Activated T-helper 1 cell treated with anti-CD3 and anti-CD28 coated beads, Interleukin-2, amount 50 U/mL, for 16 hours (primary cell): ENCODE data around the gene CDK14.

Experiments used
- DNase-seq, 2 donors: peaks; one replicate each; pipeline ENCODE4 v3.0.0-alpha.2; 2020; ENCODE audit warnings: low read depth in 1 of 2, low spot score in 1 of 2

The CDK14 gene

DNA sequence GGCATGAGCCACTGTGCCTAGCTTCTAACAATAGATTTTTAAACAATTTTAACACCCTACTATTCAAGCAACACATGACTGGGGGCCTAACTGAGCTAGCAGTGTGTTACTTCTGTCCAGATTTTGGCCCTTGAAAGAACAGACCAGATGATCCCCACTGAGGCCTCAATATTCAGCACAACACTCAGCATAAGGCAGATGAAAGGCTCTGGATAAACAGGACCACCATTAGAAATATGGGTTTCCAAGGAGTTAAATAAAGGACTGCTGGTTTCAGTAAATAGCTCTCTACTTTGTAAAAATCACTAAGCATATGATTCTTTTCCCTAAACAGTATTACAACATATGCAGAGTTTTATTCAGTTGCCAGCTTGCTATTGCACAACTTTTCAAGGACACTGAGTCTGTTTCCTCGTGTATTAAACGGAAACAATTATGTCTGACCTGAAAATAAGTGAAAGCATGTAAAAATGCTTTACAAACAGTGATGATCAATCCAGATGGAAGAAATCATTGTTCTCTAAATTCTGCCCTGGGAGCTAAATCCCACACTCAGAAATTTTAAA, 644.3 kb downstream of the CDK14 start:
- no peak for DNase-seq

- no peak for DNase-seq
Measured at GRCh38 chr7:91242097-91242844, 646.1 kb downstream of the CDK14 start.

DNA sequence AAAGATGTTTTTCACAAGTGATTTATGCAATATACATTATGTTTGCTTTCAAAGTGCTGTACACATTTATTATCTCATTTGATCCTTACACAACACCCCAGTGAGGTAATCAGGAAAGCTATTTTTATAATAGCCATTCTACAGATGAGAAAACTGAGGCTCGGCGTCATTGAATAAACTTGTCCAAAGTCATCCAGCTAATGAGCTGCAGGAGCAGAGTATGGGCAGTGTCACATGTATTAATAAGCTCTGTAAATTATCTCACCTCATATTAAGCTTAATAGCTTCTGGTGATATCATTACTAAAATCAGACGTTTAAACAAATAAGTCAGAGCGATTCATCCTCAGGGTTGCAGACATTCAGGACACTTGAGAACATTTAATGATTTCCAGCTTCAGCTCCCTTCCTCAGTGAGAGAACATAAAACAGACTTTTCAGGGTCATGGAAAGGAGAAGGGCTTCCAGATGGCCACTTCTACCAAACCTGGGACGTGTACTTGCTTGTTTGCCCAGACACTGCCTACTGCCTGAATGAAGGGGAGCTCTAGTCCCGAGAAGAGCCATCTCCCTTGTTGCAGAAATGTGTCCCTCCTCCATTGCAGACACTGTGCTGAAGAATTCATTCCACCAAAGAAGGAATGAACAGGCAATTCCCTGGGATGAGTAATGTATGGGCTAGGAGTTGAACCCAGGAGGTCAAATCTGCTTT, 647.6 kb downstream of the CDK14 start:
- no peak for DNase-seq

DNA sequence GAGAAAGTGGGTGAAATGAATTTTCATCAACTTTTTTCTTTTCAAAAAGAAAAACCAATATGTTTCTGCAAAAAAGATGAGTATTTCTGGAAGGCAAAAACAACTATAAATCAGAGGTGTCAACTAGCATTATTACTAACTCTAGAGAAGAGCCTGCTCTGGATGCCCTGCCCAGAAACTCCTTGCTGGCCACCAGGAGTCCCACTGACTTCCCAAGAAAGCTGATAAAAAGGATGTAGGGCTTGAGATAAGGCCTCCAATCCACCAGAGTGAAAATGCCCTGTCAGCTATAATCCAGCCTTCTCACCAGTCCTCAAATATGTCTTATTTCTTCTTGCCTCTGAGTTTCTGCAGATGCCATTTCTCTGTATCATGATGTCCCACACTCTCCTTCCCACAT, 651.4 kb downstream of the CDK14 start:
- no peak for DNase-seq

GRCh38 chr7:91248996-91249395, 652.9 kb downstream of the CDK14 start:
- no peak for DNase-seq

- no peak for DNase-seq
Measured at GRCh38 chr7:91249506-91250233, 653.5 kb downstream of the CDK14 start.

GRCh38 chr7:91250706-91251105, 654.6 kb downstream of the CDK14 start:
- no peak for DNase-seq

DNA sequence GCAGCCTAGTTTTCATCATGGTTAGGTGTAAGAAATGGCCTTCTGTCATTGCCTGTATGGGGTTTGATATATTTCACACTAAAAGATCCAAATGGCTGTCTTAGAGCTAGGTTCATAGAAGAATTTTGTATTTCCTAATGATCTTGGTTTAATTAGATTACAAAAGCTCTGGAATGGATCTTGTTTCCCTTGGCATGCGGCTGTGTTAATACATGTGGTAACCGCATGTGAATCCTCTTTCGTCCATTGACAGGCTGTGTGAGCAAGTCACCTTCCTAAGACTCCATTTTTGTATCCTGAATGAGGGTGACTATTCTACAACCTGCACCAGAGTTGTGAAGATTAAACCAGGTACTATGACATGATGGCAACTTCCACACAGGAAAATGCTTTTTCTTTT, 655.8 kb downstream of the CDK14 start:
- no peak for DNase-seq
